GM18907 (cell line): ENCODE results near the gene ABCC4.

Experiments used
- ATAC-seq: cut with Tn5 transposase; IDR thresholded peaks from one replicate; pipeline ENCODE4 v1.9.1; 2021; ENCODE audit warnings: mild to moderate bottlenecking, moderate library complexity; ENCODE audit not compliant: unreplicated experiment

Gene ABCC4

GRCh38 chr13:95074820-95075219, 226.4 kb downstream of the ABCC4 start:
- ATAC-seq, result no peak

- ATAC-seq, result no peak
Observed at GRCh38 chr13:95073747-95074311, 227.4 kb downstream of the ABCC4 start.

DNA sequence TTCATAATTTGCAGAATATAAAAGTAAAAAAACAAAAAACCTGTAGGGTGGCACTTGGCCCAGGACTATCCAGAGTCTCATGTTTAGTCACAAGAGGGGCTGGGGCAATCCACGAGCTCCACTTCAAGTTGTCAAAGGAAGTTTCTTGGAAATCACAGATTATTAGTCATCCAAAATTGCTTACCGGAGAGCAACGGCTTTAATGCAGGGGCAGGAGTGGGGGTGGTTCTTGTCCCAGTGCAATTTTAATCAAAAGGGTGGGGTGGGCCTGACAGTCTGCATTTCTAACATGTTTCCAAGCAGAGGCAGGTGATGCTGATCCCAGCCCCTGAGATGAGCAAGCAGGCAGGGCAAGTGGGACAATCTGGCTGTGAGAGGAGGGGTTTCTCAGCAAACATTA, 233.9 kb downstream of the ABCC4 start:
- ATAC-seq, result no peak

DNA sequence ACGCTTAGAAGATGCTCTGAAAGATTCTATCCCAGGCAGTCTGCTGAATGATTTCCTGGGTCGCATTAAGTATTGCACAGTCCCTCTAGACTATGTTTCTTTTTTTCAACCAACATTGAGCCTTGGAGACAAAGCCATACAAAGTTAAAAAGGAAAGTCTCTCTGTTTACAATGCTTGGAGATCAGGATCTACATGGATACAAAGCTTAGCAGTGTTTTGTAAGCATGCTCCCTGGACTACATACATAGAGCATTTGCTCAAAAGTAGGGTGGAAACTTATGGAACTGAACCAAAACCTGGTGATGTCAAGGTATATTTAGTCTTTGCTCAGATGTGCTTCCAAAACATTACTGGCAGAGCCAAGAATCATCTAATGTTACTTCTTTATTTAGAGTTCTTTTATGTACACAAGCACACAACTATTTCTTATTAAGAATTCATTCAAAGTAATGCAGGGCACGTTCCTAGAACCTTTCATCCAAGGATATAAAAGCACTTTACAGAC, 241.2 kb downstream of the ABCC4 start:
- no peak for ATAC-seq

GRCh38 chr13:95059306-95059705, 241.9 kb downstream of the ABCC4 start:
- no peak for ATAC-seq

DNA sequence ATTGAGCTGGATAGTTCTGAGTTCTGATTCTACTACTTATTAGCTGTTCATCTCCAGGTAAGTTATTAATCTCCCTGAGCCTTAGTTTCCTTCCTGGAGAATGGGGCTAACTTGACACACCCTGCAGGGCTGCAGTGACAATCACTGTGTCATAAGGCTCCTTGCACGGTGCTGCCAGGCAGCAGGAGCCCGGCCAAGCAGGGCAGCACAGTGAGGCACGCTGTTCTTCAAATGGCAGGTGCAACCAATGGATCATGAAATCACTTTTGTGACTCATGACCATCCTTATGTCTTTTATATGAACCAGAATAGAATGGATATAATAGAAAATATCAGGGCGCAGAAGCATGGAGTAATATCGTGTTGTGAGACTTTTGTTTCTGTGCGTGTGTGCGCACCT, 242.6 kb downstream of the ABCC4 start:
- ATAC-seq, result no peak

- no peak for ATAC-seq
Observed at GRCh38 chr13:95056266-95056665, 245.0 kb downstream of the ABCC4 start.

DNA sequence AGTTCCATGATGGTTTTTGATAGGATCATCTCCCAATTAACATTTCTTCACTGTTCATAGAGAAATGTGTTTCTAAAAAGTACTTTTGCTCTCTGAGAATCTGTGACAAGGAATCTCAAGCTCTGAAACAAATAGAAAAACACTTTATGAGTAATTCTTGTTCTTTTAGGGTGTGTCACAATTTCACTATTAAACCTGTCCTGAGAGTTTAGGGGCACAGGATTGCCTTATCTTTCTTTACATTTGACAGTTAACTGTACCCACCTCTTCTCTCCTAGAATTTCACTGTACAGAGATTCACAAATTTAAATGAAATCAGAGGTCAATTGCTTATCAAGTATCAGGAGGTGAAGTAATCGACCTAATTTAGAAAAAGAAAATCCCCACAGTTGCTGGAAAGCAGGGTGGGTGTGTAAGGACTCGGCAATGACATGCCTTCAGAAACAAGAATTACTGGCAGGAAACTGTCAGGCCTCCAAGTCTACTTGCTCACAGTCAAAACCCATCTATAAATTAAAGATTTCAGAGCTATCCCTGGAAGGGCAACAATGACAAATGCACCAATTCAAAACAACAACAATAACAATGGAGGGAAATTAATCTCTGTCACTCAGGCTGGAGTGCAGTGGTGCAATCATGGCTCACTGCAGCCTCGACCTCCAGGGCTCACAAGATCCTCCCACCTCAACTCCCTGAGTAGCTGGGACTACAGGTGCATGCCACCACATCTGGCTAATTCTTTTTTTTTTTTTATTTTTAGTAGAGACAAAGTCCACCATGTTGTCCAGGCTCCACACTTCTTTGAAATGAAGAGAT, 250.2 kb downstream of the ABCC4 start:
- ATAC-seq, result no peak

- no peak for ATAC-seq
Observed at GRCh38 chr13:95049772-95050171, 251.5 kb downstream of the ABCC4 start.

- ATAC-seq, result no peak
Observed at GRCh38 chr13:95044452-95045205, 256.6 kb downstream of the ABCC4 start.

- no peak for ATAC-seq
Observed at GRCh38 chr13:95039415-95039814, 261.8 kb downstream of the ABCC4 start.

DNA sequence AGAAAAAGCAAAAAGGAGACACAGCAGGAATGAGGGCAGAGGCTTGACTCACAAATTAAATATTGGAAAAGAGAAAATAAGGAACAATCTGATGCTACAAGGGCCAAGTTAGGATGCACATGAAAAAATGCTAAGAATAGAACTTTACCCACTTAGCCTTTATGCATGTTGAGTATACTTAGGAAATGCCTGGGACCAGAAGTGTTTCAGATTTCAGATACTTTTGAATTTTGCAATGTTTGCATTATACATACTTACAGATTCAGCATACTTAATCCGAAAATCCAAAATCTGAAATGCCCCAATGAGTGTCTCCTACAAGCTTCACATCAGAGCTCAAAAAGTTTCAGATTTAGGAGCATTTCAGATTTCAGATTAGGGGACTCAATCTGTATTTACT, 262.3 kb downstream of the ABCC4 start:
- ATAC-seq, result no peak

DNA sequence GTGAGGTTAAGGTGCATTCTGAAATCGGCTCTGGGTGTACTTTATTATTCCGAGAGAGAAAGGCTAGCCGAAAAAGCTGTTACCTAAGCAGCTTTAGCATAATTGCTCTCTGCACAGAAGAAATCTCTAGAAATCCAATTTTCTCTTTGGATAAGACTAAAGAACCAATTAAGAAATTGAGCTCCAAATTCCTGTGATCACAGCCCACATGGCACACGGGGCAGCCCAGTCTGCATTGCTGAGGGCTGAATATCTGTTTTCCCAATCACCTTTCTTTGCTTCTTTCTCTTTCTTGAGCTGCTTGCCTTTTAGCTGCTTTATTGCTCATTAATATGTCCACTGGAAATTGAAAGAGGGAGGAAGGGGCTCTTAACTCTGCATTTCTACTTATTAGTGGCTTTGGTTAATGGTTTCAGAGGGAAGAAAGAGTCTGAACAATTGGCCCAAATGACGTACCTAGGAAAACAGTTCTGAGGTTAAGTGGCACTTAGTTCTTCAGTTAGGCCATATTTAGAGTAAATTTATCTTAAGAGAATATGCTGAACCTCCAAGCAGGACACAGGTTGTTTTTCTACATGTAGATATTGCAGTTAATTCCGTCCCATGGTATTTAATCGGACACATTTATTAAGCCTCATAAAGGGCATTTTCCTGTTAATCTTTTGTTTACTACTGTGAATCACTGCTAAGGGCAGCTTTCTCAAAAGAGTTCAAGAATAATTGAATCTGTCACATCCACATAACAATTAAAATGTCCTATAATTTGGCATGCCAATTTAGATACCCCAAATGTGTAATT, 265.7 kb downstream of the ABCC4 start:
- no peak for ATAC-seq

DNA sequence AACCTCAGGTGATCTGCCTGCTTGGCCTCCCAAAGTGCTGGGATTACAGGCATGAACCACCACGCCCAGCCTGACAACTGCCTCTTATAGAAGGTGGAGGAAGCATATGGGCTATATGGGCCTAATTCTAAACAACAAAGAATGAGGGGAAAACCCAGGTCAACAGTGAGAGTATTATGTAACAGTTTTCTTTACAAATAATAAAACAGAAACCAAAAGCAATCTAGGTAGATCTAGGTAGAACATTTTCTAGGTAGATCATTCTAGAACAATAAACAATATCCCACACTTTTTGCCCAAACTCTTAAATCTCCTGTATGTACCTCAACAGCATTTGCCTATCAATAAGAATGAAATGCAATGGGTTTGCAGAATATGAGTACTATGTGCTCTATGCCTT, 267.4 kb downstream of the ABCC4 start:
- ATAC-seq, result peak; percentile 73

- ATAC-seq, result no peak
Observed at GRCh38 chr13:95032121-95032520, 269.1 kb downstream of the ABCC4 start.

DNA sequence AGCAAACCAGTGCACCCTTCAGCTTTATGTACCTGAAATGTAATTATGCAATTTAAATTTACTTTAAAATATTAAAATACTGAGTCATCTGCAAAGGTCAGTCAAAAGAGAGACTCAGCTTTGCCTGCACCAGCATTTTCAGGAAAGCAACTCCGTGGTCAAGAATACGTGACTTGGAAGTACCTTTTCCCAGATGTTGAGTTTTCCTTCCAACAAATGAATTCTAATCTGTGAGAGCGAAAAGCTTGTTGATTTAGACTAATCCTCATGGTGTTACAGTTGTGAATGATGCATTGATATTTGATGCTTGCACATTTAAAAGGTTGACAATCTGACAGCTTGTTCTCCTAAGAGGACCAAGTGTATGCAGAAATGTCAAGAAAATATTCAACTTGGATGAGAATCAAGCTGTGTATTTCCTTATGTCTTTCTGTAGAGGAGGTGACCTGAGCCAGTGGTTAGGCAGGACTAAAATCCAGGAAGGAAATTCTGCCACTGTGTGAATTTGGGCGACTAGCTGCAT, 270.4 kb downstream of the ABCC4 start:
- no peak for ATAC-seq

DNA sequence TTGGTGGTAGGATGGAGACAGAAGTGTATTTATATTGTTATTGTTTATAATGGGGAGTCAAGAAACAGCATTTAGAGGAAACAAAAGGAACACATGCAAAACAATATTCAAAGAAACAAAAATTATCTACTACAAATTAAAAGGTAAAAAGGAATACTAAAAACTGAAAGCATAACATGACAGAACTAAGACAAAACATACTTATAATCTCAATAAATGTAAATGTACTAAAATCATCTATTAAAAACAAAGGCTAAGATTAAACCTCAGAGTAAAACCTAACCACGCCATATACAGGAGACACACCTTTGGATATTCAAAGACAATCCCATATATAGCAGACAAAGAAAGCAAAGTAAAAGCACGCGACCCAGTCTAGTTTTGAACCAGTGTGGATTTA, 273.6 kb downstream of the ABCC4 start:
- no peak for ATAC-seq

DNA sequence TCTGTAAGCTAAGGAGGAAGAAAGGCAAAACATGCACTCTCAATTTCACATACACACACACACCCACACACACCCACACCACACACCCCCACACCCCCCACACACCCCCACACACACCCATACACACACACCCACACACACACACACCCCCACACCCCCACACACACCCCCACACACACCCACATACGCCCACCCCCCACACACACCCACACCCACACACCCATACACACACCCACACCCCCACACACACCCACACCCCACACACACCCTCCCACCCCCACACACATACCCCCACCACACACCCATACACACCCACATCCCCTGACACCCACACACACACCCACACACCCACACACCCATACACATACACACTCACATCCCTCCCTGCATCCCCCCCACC, 276.1 kb downstream of the ABCC4 start:
- no peak for ATAC-seq

DNA sequence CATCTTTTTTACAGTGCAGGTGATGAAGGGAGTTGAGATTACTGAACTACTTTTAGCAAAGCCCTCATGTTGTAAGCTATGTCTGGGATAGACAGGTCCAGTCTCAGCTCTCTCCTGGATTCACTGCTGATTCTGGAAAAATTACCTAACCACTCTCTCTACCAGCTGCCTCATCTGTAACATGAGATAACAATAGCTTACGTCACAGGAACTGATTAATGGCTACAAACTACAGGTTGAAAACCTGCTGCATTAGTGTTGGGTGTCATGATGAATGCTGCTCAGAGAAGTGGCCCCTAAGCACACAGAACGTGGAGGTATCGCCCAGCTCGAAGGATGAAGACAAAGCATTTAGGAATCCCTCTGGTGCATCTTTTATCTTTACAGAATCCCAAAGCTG, 277.8 kb downstream of the ABCC4 start:
- ATAC-seq, result no peak

DNA sequence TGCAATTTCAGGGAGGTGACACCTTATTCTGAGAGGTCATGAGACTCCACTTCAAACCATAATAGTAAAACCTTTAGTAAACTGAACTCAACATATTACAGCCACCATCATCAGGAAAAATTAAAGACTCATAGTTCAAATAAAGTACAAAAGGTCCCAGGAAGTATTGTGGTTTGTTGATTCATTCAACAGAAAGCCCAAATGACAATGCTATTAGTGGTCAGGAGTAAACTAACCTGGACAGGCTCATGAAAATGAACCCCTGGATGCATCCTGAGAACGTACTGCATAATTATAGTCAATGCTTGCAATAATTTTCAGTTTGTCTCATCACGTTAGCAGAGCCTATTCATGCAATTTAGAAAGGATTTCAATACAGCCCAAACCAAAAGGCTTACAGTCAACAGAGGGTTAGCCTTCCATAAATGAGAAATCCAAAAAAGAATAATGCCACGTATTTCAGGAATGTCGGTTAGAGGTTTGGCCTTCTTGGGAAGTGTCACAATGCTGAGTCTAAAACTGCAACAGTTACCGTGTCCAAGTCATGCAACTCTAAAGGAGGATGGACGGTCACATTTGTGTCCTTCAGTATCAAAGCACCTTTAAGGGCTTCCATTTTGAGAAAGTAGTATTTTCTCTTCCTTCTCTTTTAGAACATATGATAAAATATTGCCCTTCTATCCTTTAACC, 280.8 kb downstream of the ABCC4 start:
- ATAC-seq, result peak; percentile 34
